ENCODE measurements around the gene SFXN2.
"Not testable (repeated sequence)": the region's sequence is repeated elsewhere in the genome, so short reads cannot be mapped to it uniquely, and the experiment has no call there.

The SFXN2 gene

DNA sequence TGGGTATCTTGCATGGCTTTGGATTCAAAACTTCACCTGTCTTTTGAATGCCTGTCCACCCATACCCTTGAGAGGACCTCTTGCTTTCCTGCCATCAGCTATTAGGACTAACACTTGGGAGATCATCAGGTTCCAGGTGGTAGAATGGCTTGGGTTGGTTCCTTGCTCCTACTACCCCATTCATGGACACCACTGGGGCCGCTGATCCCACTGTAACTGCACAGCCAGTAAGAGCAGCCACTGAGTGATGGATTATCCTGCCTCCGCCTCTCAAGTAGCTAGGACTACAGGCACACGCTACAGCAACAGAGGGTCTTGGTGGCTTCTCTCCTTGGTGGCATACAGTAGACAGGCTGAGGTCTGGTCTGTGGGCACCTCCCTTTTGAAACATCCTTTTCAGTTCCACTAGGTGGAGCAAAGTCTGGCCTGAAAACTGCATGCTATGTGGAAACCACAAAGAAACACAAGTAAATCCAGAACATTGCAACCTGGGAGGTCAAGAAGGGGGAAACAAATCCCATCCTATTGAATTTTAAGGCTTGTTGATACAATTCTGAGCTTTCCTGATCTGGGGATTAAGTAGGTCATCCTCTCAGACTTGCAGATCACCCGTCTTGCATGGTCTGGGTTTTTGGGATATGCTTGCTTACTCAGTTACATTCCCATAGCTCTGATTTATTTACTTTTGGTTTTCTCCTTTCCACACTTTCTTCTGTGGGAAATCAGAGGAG is 38.7 kb downstream of the SFXN2 start:
- no peak for DNase-seq (ENCODE audit: low read depth, low spot score)

DNA sequence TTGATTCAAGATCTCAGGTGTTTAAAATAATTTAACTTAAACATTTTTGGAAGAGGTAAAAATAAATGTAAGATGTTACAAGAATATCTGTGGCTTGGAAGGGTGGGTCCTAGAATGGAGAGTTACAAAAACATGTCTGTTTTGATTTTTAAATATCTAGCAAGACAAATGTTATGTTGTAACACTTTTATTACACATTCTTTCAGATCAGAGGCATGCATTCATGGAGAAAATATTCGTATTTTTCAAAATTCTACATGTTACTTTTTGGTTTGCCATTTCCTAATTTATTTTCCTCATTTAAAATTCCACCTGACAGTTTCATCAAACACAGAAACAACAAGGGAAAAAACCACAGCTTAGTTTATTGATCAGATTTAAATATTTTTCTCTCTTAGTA is 39.3 kb downstream of the SFXN2 start:
- no peak for DNase-seq (ENCODE audit: low read depth, low spot score)

DNA sequence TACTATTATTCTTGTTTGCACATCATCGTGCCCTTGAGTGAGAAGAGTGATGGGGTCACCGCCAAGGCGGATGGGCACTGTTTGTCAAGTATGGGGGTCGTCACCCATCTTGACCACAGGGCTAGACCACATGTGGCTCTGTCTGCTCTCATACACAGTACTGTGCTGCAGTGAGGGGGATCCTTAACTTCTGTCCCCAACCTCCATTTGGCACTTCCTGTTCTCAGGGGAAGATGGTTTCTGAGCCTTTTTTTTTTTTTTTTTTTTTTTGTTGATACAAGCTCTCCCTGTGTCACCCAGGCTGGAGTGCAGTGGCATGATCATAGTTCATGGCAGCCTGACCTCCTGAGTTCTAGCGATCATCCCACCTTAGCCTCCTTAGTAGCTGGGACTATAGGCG is 42.9 kb downstream of the SFXN2 start:
- DNase-seq (ENCODE audit: low read depth, low spot score) = no peak

DNA sequence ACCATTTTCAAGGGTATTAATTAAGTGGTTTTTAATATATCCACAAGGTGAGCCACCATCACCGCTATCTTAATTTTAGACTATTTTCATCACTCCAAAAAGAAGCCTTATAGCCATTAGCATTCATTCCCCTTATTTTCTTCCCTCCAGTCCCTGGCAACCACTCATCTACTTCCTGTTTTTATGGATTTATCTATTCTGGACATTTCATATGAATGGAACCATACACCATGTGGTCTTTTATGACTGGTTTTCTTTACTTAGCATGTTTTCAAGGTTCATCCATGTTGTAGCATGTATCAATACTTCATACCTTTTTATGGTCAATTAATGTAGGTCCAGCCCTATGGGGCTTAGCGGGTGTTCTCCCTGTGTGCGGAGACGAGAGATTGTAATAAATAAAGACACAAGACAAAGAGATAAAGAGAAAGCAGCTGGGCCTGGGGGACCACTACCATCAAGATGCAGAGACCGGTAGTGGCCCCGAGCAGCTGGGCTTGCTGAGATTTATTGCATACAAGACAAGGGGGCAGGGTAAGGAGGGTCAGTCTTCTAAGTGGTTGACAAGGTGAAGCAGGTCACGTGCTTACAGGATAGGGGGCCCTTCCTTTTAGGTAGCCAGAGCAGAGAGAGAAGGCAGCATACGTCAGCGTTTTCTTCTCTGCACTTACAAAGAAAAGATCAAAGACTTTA is 44.0 kb downstream of the SFXN2 start:
- DNase-seq (ENCODE audit: low read depth, low spot score) = no peak

- not testable (repeated sequence) for DNase-seq (ENCODE audit: low read depth, low spot score)
These were observed 44.5 kb downstream of the SFXN2 start for GRCh38 chr10:102758933-102759262.

GRCh38 chr10:102759497-102760210 is 45.2 kb downstream of the SFXN2 start:
- DNase-seq (ENCODE audit: low read depth, low spot score) = no peak

DNA sequence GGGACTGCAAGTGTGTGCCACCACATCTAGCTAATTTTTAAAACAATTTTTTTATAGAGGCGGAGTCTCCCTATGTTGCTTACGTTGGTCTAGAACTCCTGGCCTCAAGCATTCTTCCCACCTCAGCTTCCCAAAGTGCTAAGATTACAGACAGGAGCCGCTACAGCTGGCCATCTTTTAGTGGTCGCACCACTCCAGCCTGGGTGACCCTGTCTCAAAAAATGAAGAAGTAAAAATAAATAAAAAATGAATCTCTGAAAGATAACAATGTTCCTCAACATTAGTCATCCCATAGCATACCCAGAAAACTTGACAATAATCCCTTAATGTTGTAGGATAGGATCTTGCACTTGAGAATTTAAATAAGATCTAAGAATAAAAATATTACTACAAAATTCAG is 47.5 kb downstream of the SFXN2 start:
- no peak for DNase-seq (ENCODE audit: low read depth, low spot score)

DNA sequence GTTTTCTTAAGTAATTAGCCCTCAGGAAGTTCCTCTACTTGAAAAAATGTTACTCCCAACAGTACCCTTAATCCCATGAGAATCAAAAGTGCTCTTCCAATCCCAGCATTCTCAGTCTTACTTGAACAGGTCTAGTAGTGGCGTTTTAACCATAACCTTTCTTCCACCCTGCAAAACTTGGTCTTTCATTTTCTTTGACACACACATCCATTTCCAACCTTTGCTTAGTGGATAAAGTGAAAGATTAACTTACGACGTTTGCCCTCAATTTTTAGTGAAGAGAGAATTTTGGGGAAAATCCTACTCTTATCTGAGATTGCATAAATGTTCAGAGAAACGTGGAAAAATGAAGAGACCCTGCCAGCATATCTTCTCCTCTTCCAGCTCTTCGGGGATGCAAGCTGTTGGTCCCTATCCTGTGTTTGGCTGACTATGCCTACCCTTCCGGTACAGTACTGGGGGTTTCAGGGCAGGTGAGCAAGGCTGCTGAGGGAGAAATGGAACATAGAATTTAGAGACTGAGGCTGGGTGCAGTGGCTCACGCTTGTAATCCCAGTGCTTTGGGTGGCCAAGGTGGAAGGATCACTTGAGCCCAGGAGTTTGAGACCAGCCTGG is 48.1 kb downstream of the SFXN2 start:
- no peak for DNase-seq (ENCODE audit: low read depth, low spot score)

GRCh38 chr10:102763037-102763607 is 48.7 kb downstream of the SFXN2 start:
- DNase-seq (ENCODE audit: low read depth, low spot score) = no peak

DNA sequence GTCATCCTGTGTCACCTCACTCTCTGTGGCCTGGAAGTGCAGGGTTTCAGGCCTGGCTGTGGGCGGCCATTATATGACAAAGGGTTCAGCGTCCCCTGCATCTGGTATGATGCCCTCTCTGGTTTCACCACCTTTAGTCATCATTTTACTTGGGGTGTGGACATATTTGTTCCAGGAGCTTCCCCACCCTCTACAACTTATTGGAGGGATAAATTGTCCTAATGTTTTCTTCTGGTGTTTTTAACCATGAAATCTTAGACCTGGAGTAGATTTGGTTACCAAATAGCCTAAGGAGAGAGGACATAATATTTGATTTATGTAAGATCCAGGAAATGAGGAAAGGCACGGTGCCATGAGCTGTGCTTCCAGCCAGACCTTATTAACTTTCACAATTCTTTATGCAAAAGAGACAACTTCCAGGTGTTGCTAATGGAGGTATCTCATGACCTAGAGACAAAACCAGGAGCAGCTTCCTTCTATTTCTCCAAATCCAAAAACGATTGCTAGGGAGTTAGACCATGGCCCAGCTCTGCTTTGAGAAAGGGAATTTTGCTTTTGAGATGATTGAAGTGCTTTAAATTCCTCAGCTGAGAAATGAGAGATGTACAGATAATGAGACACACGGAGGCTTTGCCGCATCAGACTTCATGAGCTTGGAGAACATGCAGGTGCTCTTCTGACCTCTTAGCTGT is 50.2 kb downstream of the SFXN2 start:
- DNase-seq (ENCODE audit: low read depth, low spot score) = no peak

DNA sequence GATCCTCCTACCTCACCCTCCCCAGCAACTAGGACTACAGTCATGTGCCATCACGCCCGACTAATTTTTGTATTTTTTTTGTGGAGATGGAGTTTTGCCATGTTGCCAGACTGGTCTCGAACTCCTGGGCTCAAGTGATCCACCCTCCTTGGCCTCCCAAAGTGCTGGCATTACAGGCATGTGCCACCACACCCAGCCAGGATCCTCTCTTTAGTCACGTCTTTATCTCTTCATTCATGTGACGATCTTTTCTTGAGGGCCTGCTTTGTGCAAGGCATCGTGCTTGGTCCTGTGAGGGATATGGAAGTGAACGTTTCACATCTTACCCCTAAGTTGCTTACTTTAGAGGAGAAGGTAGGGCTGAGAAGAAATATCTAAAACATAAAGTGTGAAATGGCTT is 50.9 kb downstream of the SFXN2 start:
- DNase-seq (ENCODE audit: low read depth, low spot score) = no peak

DNA sequence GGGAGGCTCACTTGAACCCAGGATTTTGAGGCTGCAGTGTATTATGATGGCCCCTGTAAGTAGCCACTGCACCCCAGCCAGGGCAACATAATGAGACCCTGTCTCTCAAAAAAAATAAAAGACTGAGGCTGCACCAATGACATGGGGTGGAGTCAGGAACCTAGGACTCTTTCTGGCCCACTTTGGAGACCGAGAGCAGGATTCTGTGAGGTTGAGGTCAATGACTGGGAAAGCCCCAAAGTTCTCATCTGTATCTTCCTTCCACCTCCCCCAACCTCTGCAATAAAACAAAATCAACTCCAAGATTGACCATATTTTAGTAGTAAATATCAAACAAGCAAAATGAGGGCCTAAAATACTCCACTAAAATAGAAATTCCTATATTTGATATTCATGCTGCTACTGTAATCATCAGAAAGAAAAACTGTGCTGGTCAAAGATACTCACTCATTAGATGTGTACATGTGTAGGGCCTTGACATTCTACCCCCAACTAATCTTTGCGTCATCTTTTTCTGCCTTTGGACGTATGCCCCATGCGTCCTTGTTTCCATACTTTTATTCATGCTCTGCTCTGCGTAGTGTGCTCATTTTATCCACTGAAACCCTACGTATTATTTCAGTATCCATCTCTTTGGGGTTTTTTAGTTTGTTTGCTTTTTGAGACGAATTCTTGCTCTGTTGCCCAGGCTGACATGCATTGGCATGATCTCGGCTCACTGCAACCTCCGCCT is 53.2 kb downstream of the SFXN2 start:
- DNase-seq (ENCODE audit: low read depth, low spot score) = no peak

DNA sequence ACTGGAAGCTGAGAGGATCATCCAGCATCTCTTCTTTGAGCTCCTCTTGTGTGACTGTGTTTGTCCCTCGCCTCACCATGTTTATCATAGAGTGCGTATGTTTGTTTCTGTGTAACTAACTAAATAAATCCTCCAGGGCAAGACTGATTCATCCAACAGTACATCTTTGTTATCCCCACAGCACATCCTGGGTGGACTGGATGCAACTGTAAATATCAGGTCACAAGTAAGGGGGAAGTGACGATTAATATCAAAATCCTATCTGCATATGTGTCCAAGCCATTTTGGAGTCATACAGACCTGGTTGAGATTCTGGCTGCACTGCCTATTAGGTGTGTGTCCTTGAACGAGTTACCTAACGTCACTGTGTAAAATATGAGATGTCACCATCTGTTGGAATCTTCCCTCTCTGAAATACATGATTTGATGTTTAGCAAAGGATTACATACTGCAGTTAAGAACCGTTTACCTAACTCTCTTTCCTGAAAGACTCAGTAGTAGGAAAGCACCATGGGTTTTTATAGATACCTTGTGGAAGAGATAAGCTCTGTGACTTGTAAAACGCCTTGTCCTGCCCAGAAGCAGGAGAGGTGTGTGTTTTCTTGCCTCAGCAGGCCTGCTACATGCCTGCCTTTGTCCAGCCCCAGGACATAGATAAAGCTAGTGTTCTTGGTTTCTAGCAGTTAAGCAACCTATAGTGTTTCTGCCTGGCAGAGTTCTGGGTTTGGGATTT is 55.1 kb downstream of the SFXN2 start:
- DNase-seq (ENCODE audit: low read depth, low spot score) = no peak

GRCh38 chr10:102770108-102770482 is 55.7 kb downstream of the SFXN2 start:
- DNase-seq (ENCODE audit: low read depth, low spot score) = no peak

GRCh38 chr10:102770792-102771191 is 56.4 kb downstream of the SFXN2 start:
- no peak for DNase-seq (ENCODE audit: low read depth, low spot score)

- no peak for DNase-seq (ENCODE audit: low read depth, low spot score)
These were observed 58.9 kb downstream of the SFXN2 start for GRCh38 chr10:102773320-102773719.

DNA sequence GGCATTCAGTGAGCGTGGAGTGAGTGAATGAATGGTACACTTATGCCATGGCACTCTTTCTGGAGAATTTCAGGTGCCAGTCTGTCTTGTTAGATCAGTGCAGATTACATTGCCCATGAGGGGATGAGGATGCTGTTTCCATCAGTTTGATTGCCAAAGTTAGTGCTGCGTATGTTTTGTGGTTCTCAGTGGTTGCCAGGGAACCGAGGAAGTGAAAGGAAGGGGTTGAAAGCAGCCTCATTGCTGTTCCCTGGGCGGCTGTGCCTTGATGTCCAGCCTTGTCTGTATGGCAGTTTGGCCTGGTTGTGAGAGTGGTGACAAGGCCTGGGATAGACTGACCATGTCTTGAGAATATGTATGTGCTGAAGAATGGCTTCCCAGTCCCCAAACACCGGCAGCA is 59.5 kb downstream of the SFXN2 start:
- DNase-seq (ENCODE audit: low read depth, low spot score) = no peak

- DNase-seq (ENCODE audit: low read depth, low spot score) = no peak
These were observed 60.9 kb downstream of the SFXN2 start for GRCh38 chr10:102775201-102775934.

DNA sequence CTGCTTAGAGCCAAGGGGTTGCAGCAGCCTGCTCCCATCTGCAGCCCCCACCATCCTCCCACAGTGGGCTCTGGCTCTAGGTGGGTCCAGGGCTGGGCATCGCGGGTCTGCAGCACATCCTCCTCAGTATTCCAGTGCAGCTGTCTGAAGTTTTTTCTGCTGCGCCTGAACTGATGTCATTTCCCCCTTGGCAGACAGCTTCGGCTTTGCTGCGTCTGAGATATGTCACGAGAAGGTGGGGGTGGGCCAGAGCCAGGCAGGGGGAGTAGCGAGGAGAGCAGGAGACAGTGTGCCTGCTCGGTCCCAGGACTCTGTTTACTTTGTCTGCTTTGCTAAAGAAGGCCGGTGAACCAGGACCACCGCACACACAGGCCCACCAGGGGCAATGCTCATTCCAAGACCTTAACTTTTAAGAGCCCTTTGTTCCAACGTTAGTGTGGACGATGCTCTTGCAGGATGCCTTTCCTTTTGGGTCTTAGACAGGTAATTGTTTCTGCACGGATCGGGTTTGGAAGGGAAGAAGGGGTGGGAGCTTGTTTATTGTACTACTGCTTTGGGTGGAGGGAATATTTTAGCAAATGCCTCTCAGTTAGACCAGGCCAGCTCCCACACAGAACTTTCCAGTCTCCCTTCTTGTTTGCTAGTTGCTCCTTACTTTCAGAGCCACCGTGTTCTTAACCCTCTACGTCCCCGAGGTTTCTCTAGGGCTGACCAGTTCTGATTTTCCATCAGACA is 61.7 kb downstream of the SFXN2 start:
- DNase-seq (ENCODE audit: low read depth, low spot score) = peak; percentile 1
